ENCODE data around the gene BRSK1. TPM values are rescaled to one million over a fixed set of nuclear protein-coding genes. Genes with fewer than 3 reads are reported as not detected.

The BRSK1 gene
- polyA plus RNA-seq, 1 donor from 2014 or later: 213 TPM

GRCh38 chr19:55279770-55280643 lies 3.8 kb upstream of the BRSK1 start, which contains the start of gene HSPBP1:
TSS of gene HSPBP1 (minus strand) at chr19:55280110. CDS start at chr19:55279608, 502 bp downstream.
- Histone ChIP-seq H3F3A (ENCODE audit: insufficient read depth, low read length, poor library complexity, severe bottlenecking) (no peaks in the 10 kb centered on the region), H3K27me3 (ENCODE audit: insufficient read depth, low read depth, low read length) (no peaks in the 10 kb centered on the region), H4K20me1 (ENCODE audit: insufficient read depth) (no peaks in the 10 kb centered on the region), H3K9me2 (ENCODE audit: insufficient read depth, low read length) (no peaks in the 10 kb centered on the region), H3K9ac (ENCODE audit: low read length) (peak within 1 kb of the TSS; percentile 85), H3K4me2 (ENCODE audit: low read length) (peak within 1 kb of the TSS; percentile 90), H3K4me3 (ENCODE audit: low read length) (peak within 1 kb of the TSS; percentile 90), H3K79me2 (replicated peaks; ENCODE audit: insufficient read depth, low read length) (peaks cover 27% of the 10 kb centered on the region), H3K27ac (ENCODE audit: low read length) (peak within 1 kb of the TSS; percentile 91), H2AFZ (ENCODE audit: low read depth, low read length) (peak within 1 kb of the TSS; percentile 69), H3K36me3 (ENCODE audit: insufficient read depth, low read length) (no peaks in the 10 kb centered on the region), H3K9me3 (ENCODE audit: low read length) (no peaks in the 10 kb centered on the region)
- TF ChIP-seq MXI1 (conservative IDR thresholded peaks at IDR 0.05; ENCODE audit: poor library complexity, severe bottlenecking) (peak; percentile 99), POLR2AphosphoS5 (IDR thresholded peaks at IDR 0.05) (peak; percentile 91), SMC3 (conservative IDR thresholded peaks at IDR 0.05; ENCODE audit: poor library complexity) (peak; percentile 55), TAF1 (IDR thresholded peaks at IDR 0.05; ENCODE audit: low read depth) (no peak), REST (IDR thresholded peaks at IDR 0.05; ENCODE audit: borderline replicate concordance) (peak; percentile 51), EZH2 (IDR thresholded peaks at IDR 0.05; ENCODE audit: borderline replicate concordance, insufficient read depth, low read length, poor library complexity, severe bottlenecking) (no peak), CTCF (IDR thresholded peaks at IDR 0.05; ENCODE audit: poor library complexity, severe bottlenecking) (peak; percentile 19), RAD21 (conservative IDR thresholded peaks at IDR 0.05) (peak; percentile 27), EP300 (conservative IDR thresholded peaks at IDR 0.05; ENCODE audit: poor library complexity, severe bottlenecking) (peak; percentile 72)

- Histone ChIP-seq H3K79me2 (replicated peaks; ENCODE audit: insufficient read depth, low read length) (peaks cover 23% of the 10 kb centered on the region), H4K20me1 (ENCODE audit: insufficient read depth) (no peaks in the 10 kb centered on the region), H3K9me2 (ENCODE audit: insufficient read depth, low read length) (no peaks in the 10 kb centered on the region), H2AFZ (ENCODE audit: low read depth, low read length) (no peak overlapping the region), H3K36me3 (ENCODE audit: insufficient read depth, low read length) (peaks cover 4% of the 10 kb centered on the region), H3K27me3 (ENCODE audit: insufficient read depth, low read depth, low read length) (no peaks in the 10 kb centered on the region), H3K4me2 (ENCODE audit: low read length) (peak overlapping the region; percentile 38), H3K27ac (ENCODE audit: low read length) (peak overlapping the region; percentile 69), H3F3A (ENCODE audit: insufficient read depth, low read length, poor library complexity, severe bottlenecking) (no peaks in the 10 kb centered on the region), H3K9me3 (ENCODE audit: low read length) (no peaks in the 10 kb centered on the region), H3K4me3 (ENCODE audit: low read length) (peak overlapping the region; percentile 77), H3K9ac (ENCODE audit: low read length) (peak overlapping the region; percentile 90)
- no peak for TF ChIP-seq SMC3 (conservative IDR thresholded peaks at IDR 0.05; ENCODE audit: poor library complexity)
- no peak for TF ChIP-seq CTCF (IDR thresholded peaks at IDR 0.05; ENCODE audit: poor library complexity, severe bottlenecking)
Measured at GRCh38 chr19:55284405-55285058, 735 bp downstream of the BRSK1 start.

All from neural cell (in vitro differentiated cells).